Measurements from ENCODE around the gene SOX6. TPM values are rescaled to one million over a fixed set of nuclear protein-coding genes. Genes with fewer than 3 reads are reported as not detected.

Gene SOX6
- polyA plus RNA-seq, 1 donor (not counting 4 experiments of a cell fraction or from before 2014, with no cell fraction given): 6.0 TPM

- H3K79me2 ChIP-seq (ENCODE audit: control insufficient read depth, insufficient read depth, low read length): no peaks in the 10 kb centered on the region
- DNase-seq (ENCODE audit: low read depth, low spot score) (no peak), FAIRE-seq (no peak)
- H3K27me3 ChIP-seq (ENCODE audit: control insufficient read depth, extremely low read depth, insufficient read depth, low read length): no peaks in the 10 kb centered on the region
- no peaks in the 10 kb centered on the region for H3K36me3 ChIP-seq (ENCODE audit: control insufficient read depth in 2 of 2, extremely low read depth in 1 of 2, insufficient read depth in 2 of 2, low read length in 2 of 2)
- no peak overlapping the region for H3K27ac ChIP-seq (ENCODE audit: control insufficient read depth, insufficient read depth, low read length)
- H3K4me2 ChIP-seq (ENCODE audit: control insufficient read depth, extremely low read depth, insufficient read depth, low read depth, low read length): no peak overlapping the region
- H3K4me3 ChIP-seq (ENCODE audit: control insufficient read depth in 2 of 3, extremely low read depth in 1 of 3, insufficient read depth in 2 of 3, low read depth in 1 of 3, low read length in 3 of 3): no peak overlapping the region
- H3K4me1 ChIP-seq (ENCODE audit: control insufficient read depth, extremely low read depth, insufficient read depth, low read length): no peaks in the 10 kb centered on the region
- dilution Hi-C loops (cut with MboI; ENCODE audit: extremely low pct_ligation_motif_present, low sequenced_read_pairs): no loop called here
- H3K9me1 ChIP-seq (ENCODE audit: control insufficient read depth, extremely low read depth, insufficient read depth, low read length): no peaks in the 10 kb centered on the region
- H3K9me3 ChIP-seq (ENCODE audit: control insufficient read depth, low read depth, low read length): no peaks in the 10 kb centered on the region
- no peak overlapping the region for H2AFZ ChIP-seq (ENCODE audit: control insufficient read depth, low read length)
- H4K20me1 ChIP-seq (ENCODE audit: control insufficient read depth, extremely low read depth, insufficient read depth, low read length): no peaks in the 10 kb centered on the region
- TF ChIP-seq EZH2 (IDR thresholded peaks at IDR 0.05; ENCODE audit: low read length) (no peak), CTCF (optimal IDR thresholded peaks at IDR 0.05 in 1 of 3, IDR thresholded peaks at IDR 0.05 in 1 of 3, conservative IDR thresholded peaks at IDR 0.05 in 1 of 3; ENCODE audit: extremely low read depth in 1 of 3, insufficient read depth in 2 of 3, low read length in 3 of 3) (no peak)
- no peak overlapping the region for H3K9ac ChIP-seq (ENCODE audit: control insufficient read depth, extremely low read depth, insufficient read depth, low read length)
Measured at GRCh38 chr11:16262645-16262955, 93.7 kb downstream of the SOX6 start.

- H3K9me3 ChIP-seq (ENCODE audit: control insufficient read depth, low read depth, low read length): no peaks in the 10 kb centered on the region
- H2AFZ ChIP-seq (ENCODE audit: control insufficient read depth, low read length): no peak overlapping the region
- H3K27ac ChIP-seq (ENCODE audit: control insufficient read depth, insufficient read depth, low read length): no peak overlapping the region
- no peaks in the 10 kb centered on the region for H3K36me3 ChIP-seq (ENCODE audit: control insufficient read depth in 2 of 2, extremely low read depth in 1 of 2, insufficient read depth in 2 of 2, low read length in 2 of 2)
- no peaks in the 10 kb centered on the region for H3K9me1 ChIP-seq (ENCODE audit: control insufficient read depth, extremely low read depth, insufficient read depth, low read length)
- no peak for FAIRE-seq
- H3K4me2 ChIP-seq (ENCODE audit: control insufficient read depth, extremely low read depth, insufficient read depth, low read depth, low read length): no peak overlapping the region
- no peaks in the 10 kb centered on the region for H4K20me1 ChIP-seq (ENCODE audit: control insufficient read depth, extremely low read depth, insufficient read depth, low read length)
- no peak overlapping the region for H3K9ac ChIP-seq (ENCODE audit: control insufficient read depth, extremely low read depth, insufficient read depth, low read length)
- no peak overlapping the region for H3K4me3 ChIP-seq (ENCODE audit: control insufficient read depth in 2 of 3, extremely low read depth in 1 of 3, insufficient read depth in 2 of 3, low read depth in 1 of 3, low read length in 3 of 3)
- no peaks in the 10 kb centered on the region for H3K4me1 ChIP-seq (ENCODE audit: control insufficient read depth, extremely low read depth, insufficient read depth, low read length)
- no peaks in the 10 kb centered on the region for H3K79me2 ChIP-seq (ENCODE audit: control insufficient read depth, insufficient read depth, low read length)
- H3K27me3 ChIP-seq (ENCODE audit: control insufficient read depth, extremely low read depth, insufficient read depth, low read length): no peaks in the 10 kb centered on the region
- dilution Hi-C loops (cut with MboI; ENCODE audit: extremely low pct_ligation_motif_present, low sequenced_read_pairs): no loop called here
- DNase-seq (ENCODE audit: low read depth, low spot score): no peak
- TF ChIP-seq CTCF (optimal IDR thresholded peaks at IDR 0.05 in 1 of 3, IDR thresholded peaks at IDR 0.05 in 1 of 3, conservative IDR thresholded peaks at IDR 0.05 in 1 of 3; ENCODE audit: extremely low read depth in 1 of 3, insufficient read depth in 2 of 3, low read length in 3 of 3): no peak
- no peak for TF ChIP-seq EZH2 (IDR thresholded peaks at IDR 0.05; ENCODE audit: low read length)
Measured at GRCh38 chr11:16261836-16262644, 94.3 kb downstream of the SOX6 start.

Measured in keratinocyte (primary cell).